Activated naive CD8-positive, alpha-beta T cell treated with anti-CD3 and anti-CD28 coated beads, Interleukin-2, amount 10 ng/mL, durations not matched to agents 7 days and 5 days (primary cell): Measurements from ENCODE around the gene KRTAP17-1. TPM values are rescaled to one million over a fixed set of nuclear protein-coding genes. Genes with fewer than 3 reads are reported as not detected.

Experiments used
- ATAC-seq: fragments of 150-1000 bp; cut with Tn5 transposase; one replicate; pipeline ENCODE4 v1.10.0; 2021; ENCODE audit warnings: low read depth, moderate library complexity
- POLR2A ChIA-PET: fragments of 350-600 bp; sonication (Branson Sonifier 250); formaldehyde crosslinking; loops from one replicate; lab custom pipeline; 2021; ENCODE audit warnings: antibody characterized with exemption; lab: Charles Lee
- DNase-seq: peaks from one replicate; pipeline ENCODE4 v3.0.0; 2021
- H3K27ac Mint-ChIP-seq: one replicate; pipeline ENCODE4 v1.8.0; 2022; ENCODE audit warnings: mild to moderate bottlenecking, mixed read lengths
- H3K27me3 Mint-ChIP-seq: one replicate; pipeline ENCODE4 v1.8.0; 2022; ENCODE audit warnings: mild to moderate bottlenecking, moderate library complexity, mixed read lengths
- H3K36me3 Mint-ChIP-seq: one replicate; pipeline ENCODE4 v1.8.0; 2021; ENCODE audit warnings: mild to moderate bottlenecking, mixed read lengths
- H3K4me1 Mint-ChIP-seq: one replicate; pipeline ENCODE4 v1.8.0; 2021; ENCODE audit warnings: mixed read lengths
- H3K4me3 Mint-ChIP-seq: one replicate; pipeline ENCODE4 v1.8.0; 2022; ENCODE audit warnings: mild to moderate bottlenecking, moderate library complexity, mixed read lengths
- H3K9me3 Mint-ChIP-seq: one replicate; pipeline ENCODE4 v1.8.0; 2021; ENCODE audit warnings: mixed read lengths
- total RNA-seq, 2 experiments: library from RNA; stranded (reverse); gene quantifications; one replicate each; pipeline ENCODE4 v1.2.3, GENCODE V29; 2021

The KRTAP17-1 gene
- total RNA-seq, 2 experiments from 2014 or later = not detected

DNA sequence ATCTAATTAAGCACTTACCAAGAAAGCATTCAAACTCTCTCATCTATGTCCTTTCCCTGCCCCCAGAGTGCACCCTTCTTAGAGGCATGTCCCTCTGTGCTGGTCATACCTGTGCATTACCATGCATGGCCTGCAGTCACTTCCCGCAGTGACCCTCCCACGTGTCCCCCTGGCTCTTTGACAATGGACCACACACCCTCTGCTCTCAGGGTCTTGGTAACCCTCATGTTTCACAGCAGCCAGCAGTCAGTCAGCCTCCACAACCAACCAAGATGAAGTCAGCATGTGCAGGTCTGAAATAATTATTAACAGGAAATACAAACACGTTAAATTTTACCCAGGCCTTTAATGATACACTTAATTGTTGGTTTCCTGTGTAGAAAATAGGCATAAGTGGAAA lies 25.0 kb upstream of the KRTAP17-1 start:
- peak overlapping the region; percentile 37 for H3K27ac Mint-ChIP-seq
- POLR2A ChIA-PET = no interaction called here
- DNase-seq = no peak

DNA sequence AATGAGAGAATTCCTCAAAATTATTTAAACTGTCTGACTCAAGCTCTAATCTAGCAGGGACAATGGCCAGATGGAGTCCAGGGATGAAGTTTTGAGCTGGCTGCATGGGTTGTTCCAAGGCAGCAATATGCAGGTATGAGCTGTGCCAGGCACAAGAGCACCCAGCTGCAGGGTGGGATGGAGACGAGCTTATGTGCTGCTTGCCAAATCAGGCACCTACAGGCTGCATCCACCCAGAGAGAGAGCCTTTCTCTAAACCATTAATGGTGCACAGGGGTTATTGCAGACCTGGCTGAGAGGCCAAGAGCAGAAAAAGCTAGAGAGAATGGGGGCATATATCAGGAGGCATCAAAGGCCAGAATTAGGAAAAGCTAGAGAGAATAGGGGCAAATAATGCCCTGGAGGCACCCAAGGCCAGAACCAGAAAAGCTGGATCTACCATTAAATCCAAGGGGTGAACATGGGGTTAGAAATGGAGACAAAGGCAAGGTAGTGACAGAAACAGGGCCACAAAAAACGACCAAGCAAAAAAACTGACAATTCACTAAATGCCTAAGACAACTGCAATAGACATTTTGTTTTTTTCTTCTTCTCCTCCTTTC lies 24.2 kb upstream of the KRTAP17-1 start:
- H3K27ac Mint-ChIP-seq = peak overlapping the region; percentile 37
- H3K36me3 Mint-ChIP-seq = peaks cover 13% of the 10 kb centered on the region
- peaks cover 3% of the 10 kb centered on the region for H3K27me3 Mint-ChIP-seq
- no peak for DNase-seq
- ATAC-seq = no peak
- POLR2A ChIA-PET = no interaction called here
- peaks cover 33% of the 10 kb centered on the region for H3K4me1 Mint-ChIP-seq
- H3K9me3 Mint-ChIP-seq = peaks cover 12% of the 10 kb centered on the region
- no peak overlapping the region for H3K4me3 Mint-ChIP-seq

More for the DNA sequence above, 25.0 kb upstream of the KRTAP17-1 start:
- no peak overlapping the region for H3K4me3 Mint-ChIP-seq
- H3K4me1 Mint-ChIP-seq = peaks cover 29% of the 10 kb centered on the region
- H3K36me3 Mint-ChIP-seq = peaks cover 13% of the 10 kb centered on the region
- peaks cover 3% of the 10 kb centered on the region for H3K27me3 Mint-ChIP-seq
- ATAC-seq = no peak
- H3K9me3 Mint-ChIP-seq = peaks cover 12% of the 10 kb centered on the region

DNA sequence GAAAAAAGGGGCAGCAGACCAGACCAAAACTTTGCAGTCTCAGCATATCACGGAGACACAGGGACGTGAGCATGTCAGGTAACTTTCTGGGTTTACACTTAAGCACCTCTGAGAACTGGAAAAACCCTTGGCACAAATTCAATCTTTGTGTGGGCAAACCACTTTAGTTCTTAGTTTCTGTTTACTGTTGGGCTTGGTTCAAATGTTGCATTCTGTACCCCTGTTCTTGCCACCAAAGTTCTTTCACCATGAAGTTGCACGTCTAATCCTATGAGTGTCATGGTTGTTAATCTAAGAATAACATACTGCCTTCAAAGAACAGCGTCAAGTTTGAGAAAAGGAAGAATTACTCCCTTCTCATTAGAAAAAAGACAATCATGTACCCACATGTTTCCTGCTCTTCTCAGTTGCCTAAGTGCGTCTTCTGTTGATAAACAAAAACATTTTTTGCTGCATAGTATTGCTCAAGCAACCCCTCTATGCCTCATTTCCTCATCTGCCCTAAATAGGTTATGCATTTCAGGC lies 23.5 kb upstream of the KRTAP17-1 start:
- Mint-ChIP-seq H3K36me3 (peaks cover 13% of the 10 kb centered on the region), H3K4me3 (peak overlapping the region; percentile 16), H3K27me3 (peaks cover 3% of the 10 kb centered on the region), H3K27ac (no peak overlapping the region), H3K9me3 (peaks cover 12% of the 10 kb centered on the region), H3K4me1 (peaks cover 33% of the 10 kb centered on the region)
- ATAC-seq = peak; percentile 24
- no peak for DNase-seq
- POLR2A ChIA-PET = no interaction called here

DNA sequence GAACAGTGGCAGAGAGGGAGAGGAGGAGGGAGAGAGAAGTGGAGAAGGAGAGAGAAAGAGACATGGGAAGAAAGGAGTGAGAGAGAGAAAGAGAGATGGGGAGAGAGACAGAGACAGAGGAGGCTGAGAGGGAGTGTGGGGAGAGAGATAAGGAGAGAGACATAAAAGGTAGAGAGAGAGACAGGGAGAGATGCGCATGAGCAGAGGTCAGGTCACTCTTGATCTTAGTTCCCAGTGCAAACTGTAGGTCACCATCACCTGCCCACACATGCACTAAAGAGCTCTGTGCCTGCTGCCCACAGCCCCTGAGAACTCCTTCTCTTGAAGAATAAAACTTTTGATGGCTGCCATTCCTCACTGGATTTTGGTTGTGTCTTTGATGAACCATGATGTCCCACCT lies 20.2 kb upstream of the KRTAP17-1 start:
- Mint-ChIP-seq H3K27ac (no peak overlapping the region), H3K9me3 (no peaks in the 10 kb centered on the region), H3K27me3 (peaks cover 3% of the 10 kb centered on the region), H3K36me3 (peaks cover 1% of the 10 kb centered on the region), H3K4me1 (peaks cover 22% of the 10 kb centered on the region), H3K4me3 (no peak overlapping the region)
- POLR2A ChIA-PET = no interaction called here
- no peak for ATAC-seq
- DNase-seq = no peak

DNA sequence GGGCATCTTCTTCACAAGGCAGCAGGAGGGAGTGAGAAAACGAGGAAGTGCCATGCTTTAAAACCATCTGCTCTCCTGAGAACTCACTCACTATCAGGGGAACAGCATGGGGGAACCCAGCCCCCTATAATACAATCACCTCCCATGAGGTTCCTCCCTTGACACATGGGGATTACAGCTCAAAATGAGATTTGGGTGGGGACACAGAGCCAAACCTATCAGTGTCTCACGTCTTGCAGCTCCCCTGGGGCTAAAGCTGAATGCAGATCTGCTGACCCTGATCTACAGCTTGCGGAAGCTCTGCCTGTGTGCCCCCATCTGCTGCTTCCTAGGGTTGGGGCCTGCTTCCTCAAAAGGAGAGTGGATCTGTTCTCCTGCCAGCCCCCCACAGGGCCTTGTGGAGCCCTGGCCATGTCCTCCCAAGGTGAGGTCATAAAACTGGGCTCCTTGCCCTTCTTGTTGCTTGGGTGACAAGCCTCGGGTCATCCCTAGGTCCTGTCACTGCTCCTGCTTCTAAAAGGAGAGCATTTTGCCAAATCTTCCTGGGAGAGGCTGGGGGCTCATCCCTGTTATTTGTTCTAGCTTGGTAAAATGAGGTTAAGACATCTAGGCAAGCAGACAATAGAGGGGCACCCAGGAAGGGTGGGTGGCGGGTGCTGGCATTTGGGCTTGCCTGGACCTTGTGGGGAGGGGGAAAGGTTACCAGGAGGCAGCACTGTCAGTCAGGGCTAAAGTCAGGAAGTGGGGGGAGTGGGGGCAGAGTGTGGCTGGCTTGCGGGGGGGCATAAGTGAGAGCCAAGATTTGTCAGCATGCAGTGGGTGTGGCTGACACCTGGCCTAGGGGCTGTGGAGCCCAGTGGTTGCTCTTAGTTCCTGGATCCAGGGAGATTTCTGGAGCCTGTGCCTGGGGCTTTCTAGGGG lies 19.1 kb upstream of the KRTAP17-1 start:
- POLR2A ChIA-PET = no interaction called here
- H3K9me3 Mint-ChIP-seq = no peaks in the 10 kb centered on the region
- no peak overlapping the region for H3K27ac Mint-ChIP-seq
- DNase-seq (no peak), ATAC-seq (no peak)
- H3K4me3 Mint-ChIP-seq = no peak overlapping the region
- no peaks in the 10 kb centered on the region for H3K36me3 Mint-ChIP-seq
- H3K27me3 Mint-ChIP-seq = peaks cover 3% of the 10 kb centered on the region
- H3K4me1 Mint-ChIP-seq = peaks cover 13% of the 10 kb centered on the region

DNA sequence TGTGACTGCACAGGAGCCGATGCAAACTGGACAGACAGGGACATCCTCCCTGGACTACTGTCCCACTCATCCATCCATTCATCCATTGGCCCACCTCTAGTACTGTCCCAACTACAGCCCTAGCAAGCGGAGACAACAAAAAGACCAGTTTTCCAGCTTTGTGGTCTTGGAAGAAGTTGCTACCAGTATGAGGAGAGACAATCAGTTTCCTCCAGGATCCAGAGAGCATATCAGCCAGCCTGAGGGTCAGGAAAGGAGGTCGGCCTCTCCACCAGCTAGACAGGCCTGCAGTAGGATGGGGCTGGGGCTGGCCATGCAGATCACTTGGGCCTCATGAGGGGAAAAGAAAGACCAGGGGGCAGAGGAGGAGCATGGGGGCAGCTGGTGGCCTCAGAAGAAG lies 18.3 kb upstream of the KRTAP17-1 start:
- Mint-ChIP-seq H3K9me3 (no peaks in the 10 kb centered on the region), H3K4me3 (no peak overlapping the region), H3K27me3 (peaks cover 3% of the 10 kb centered on the region), H3K27ac (no peak overlapping the region), H3K36me3 (no peaks in the 10 kb centered on the region), H3K4me1 (peaks cover 6% of the 10 kb centered on the region)
- POLR2A ChIA-PET = no interaction called here
- no peak for ATAC-seq
- no peak for DNase-seq

DNA sequence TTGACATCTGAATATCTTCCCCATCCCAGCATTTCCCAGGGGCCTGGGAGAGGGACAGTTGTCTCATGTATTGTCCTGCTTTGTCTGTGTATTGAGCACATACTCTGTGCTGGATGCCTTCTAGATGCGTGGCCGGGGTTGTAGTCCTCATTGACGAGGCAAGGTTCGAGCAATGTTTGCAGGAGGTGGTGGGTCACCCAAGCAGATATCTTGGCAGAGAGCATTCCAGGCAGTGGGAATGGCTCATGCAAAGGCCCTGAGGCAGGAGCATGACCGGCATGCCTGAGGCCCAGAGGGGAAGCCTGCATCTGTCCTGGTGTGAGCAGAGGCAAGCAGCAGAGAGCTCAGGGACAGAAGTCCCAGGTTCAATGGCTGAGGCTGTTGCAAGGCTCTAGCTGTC lies 17.6 kb upstream of the KRTAP17-1 start:
- Mint-ChIP-seq H3K9me3 (no peaks in the 10 kb centered on the region), H3K4me3 (no peak overlapping the region), H3K27ac (no peak overlapping the region), H3K36me3 (no peaks in the 10 kb centered on the region), H3K4me1 (peaks cover 4% of the 10 kb centered on the region), H3K27me3 (peaks cover 3% of the 10 kb centered on the region)
- POLR2A ChIA-PET = no interaction called here
- DNase-seq = no peak
- no peak for ATAC-seq

DNA sequence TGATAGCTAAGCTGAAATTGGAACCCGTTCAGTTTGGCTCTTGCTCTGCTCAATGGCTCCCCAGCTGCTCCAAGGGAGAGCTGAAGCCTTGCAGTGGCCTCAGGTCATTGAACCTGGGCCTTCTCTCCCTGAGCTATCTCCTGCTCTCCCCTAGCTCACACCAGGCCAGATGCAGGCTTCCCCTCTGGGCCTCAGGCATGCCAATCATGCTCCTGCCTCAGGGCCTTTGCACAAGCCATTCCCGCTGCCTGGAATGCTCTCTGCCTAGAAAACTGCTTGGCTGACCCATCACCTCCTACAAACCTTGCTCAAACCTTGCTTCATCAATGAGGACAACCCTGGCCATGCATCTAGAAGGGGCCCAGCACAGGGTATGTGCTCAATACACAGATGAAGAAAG lies 16.7 kb upstream of the KRTAP17-1 start:
- no peak overlapping the region for H3K27ac Mint-ChIP-seq
- no peak overlapping the region for H3K4me3 Mint-ChIP-seq
- H3K36me3 Mint-ChIP-seq = no peaks in the 10 kb centered on the region
- POLR2A ChIA-PET = no interaction called here
- ATAC-seq (no peak), DNase-seq (no peak)
- H3K27me3 Mint-ChIP-seq = peaks cover 3% of the 10 kb centered on the region
- peaks cover 6% of the 10 kb centered on the region for H3K4me1 Mint-ChIP-seq
- no peaks in the 10 kb centered on the region for H3K9me3 Mint-ChIP-seq

DNA sequence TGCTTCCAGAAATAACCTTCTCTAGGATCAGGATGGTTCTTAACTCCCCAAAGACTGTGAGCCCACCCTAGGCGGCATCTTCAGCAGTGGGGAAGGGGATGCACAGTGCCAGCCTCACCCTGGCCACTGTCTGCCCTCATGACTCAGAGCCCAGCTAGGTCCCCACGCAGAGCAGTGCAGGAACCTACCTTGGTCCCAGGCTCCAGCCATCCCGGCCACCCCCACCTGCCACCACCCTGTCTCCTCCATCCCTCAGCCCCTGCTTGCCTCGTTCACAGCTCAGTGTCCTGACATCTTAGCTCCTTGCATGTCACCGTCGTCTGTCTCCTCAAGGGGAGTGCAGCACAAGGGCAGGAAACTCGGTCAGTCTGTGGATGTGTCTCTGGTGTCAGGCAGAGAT lies 16.1 kb upstream of the KRTAP17-1 start:
- DNase-seq (no peak), ATAC-seq (no peak)
- Mint-ChIP-seq H3K4me3 (no peak overlapping the region), H3K4me1 (peaks cover 6% of the 10 kb centered on the region), H3K27ac (no peak overlapping the region), H3K27me3 (peaks cover 3% of the 10 kb centered on the region), H3K36me3 (no peaks in the 10 kb centered on the region), H3K9me3 (no peaks in the 10 kb centered on the region)
- POLR2A ChIA-PET = no interaction called here

DNA sequence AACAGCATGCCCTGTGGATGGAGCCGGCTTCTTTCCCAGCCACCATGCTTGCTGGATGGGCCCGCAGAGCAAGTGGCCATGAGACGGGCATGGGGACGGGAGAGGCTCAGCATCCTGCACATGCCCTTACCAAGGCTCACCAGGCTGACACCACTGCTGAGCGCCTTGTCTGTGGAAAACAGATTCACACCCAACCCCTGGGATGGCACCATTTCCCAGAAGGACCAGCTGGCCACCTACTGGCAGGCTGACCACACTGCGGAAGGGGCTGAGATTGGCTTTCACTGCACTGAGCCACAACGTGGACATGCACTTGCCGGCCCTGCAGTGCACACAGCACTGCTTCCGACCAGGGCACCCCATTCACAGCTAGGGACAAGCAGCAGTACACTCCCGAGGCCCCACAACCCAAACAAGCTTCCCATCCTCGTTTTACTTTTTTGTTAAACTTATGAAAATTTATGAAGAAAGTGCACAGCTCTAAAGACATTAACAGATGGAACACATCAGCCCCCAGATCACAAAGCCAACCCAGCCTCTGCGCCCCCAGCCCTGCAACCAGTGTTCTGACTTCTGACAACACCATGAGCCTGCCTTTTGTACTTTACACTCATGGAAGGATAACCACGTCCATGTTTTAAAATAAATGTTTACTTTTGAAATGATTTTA lies 13.9 kb upstream of the KRTAP17-1 start:
- peak; percentile 26 for ATAC-seq
- no peak overlapping the region for H3K4me3 Mint-ChIP-seq
- H3K9me3 Mint-ChIP-seq = no peaks in the 10 kb centered on the region
- POLR2A ChIA-PET = no interaction called here
- H3K36me3 Mint-ChIP-seq = no peaks in the 10 kb centered on the region
- no peak for DNase-seq
- peaks cover 2% of the 10 kb centered on the region for H3K4me1 Mint-ChIP-seq
- H3K27ac Mint-ChIP-seq = no peak overlapping the region
- no peaks in the 10 kb centered on the region for H3K27me3 Mint-ChIP-seq

DNA sequence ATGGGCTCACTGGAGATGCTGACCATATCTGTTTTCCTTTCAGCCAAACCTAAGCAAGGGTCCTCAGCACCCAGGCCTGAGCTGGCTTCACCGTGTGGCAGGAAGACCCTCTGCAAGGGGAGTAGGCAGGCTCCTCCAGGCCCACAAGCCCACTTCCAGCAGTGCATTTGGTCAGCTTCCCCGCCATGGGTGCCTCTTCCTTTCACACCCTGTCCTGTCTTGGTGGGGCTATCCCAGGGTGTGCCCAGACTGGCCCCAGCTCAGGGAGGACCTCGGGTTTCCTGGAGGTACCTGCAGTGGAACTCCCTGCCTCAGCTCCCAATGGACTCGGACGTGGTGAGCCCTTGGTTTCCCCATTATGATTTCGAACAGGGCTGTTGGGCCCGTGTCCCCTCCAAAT lies 12.7 kb upstream of the KRTAP17-1 start:
- DNase-seq = no peak
- Mint-ChIP-seq H3K36me3 (no peaks in the 10 kb centered on the region), H3K4me3 (no peak overlapping the region), H3K27ac (no peak overlapping the region), H3K9me3 (no peaks in the 10 kb centered on the region), H3K4me1 (peaks cover 2% of the 10 kb centered on the region), H3K27me3 (no peaks in the 10 kb centered on the region)
- POLR2A ChIA-PET = no interaction called here
- ATAC-seq = no peak

DNA sequence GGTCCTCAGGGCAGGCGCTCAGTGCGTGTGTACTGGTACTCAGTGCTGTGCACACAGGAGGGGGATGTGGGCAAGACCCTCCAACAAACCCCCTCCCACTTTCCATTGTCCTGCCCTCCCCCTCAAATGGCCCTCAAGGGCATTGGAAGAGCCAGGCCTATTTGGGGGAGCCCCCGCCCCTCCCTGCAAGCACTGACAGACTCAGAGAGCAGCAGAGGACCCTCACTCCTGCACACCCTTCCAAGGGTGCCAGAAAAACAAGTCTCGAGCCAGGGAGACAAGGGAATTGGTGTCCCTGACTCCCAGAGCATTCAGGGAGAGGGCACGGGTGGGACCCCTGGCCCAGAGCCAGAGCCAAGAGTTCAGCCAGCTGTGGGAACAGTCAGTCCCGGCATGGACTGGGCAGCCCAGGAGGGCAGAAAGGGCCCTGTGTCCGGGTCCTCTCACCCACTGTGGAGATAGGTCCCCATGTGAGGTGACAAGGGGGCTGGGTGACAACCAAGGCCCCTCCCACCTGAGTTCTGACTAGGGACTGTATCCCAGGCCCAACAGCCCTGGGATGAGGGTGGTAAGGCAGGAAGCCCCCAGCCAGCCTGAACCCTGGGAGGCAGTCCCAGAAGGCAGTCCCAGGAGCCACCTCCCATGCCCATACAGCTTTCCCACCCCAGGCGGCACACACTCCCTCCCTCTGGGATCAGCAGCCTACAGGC lies 12.1 kb upstream of the KRTAP17-1 start:
- peaks cover 2% of the 10 kb centered on the region for H3K4me1 Mint-ChIP-seq
- H3K9me3 Mint-ChIP-seq = no peaks in the 10 kb centered on the region
- H3K4me3 Mint-ChIP-seq = no peak overlapping the region
- no peak overlapping the region for H3K27ac Mint-ChIP-seq
- DNase-seq (no peak), ATAC-seq (no peak)
- POLR2A ChIA-PET = no interaction called here
- H3K27me3 Mint-ChIP-seq = no peaks in the 10 kb centered on the region
- no peaks in the 10 kb centered on the region for H3K36me3 Mint-ChIP-seq
